Activated CD4-positive, alpha-beta T cell treated with anti-CD3 and anti-CD28 coated beads for 36 hours (primary cell): Measurements from ENCODE around the gene TYMP. TPM values are rescaled to one million over a fixed set of nuclear protein-coding genes. Genes with fewer than 3 reads are reported as not detected.

Experiments used
- ATAC-seq: fragments of 200-7000 bp; cut with Tn5 transposase; one replicate; pipeline ENCODE4 v1.10.0; 2021; ENCODE audit warnings: mild to moderate bottlenecking, moderate library complexity
- CTCF ChIA-PET: fragments of 350-600 bp; sonication (Branson Sonifier 250); formaldehyde crosslinking; loops from one replicate; lab custom pipeline; 2021; ENCODE audit warnings: antibody characterized with exemption; lab: Charles Lee
- POLR2A ChIA-PET: fragments of 350-600 bp; sonication (Branson Sonifier 250); formaldehyde crosslinking; loops from one replicate; lab custom pipeline; 2021; ENCODE audit warnings: antibody characterized with exemption, inconsistent platforms; lab: Charles Lee
- DNase-seq: peaks from one replicate; pipeline ENCODE4 v3.0.0-alpha.2; 2020
- H3K27ac Mint-ChIP-seq: one replicate; pipeline ENCODE4 v1.8.0; 2021; ENCODE audit warnings: mixed read lengths
- H3K27me3 Mint-ChIP-seq: one replicate; pipeline ENCODE4 v1.8.0; 2021; ENCODE audit warnings: mixed read lengths
- H3K36me3 Mint-ChIP-seq: one replicate; pipeline ENCODE4 v1.8.0; 2021; ENCODE audit warnings: low read depth, mixed read lengths
- H3K4me1 Mint-ChIP-seq: one replicate; pipeline ENCODE4 v1.8.0; 2021; ENCODE audit warnings: mixed read lengths
- H3K4me3 Mint-ChIP-seq: one replicate; pipeline ENCODE4 v1.8.0; 2021; ENCODE audit warnings: mild to moderate bottlenecking, moderate library complexity, mixed read lengths
- H3K9me3 Mint-ChIP-seq: one replicate; pipeline ENCODE4 v1.8.0; 2021; ENCODE audit warnings: low read depth, mixed read lengths
- intact Hi-C, 2 experiments: fragments of 100-400 bp; cut with DNase I in 1 of 2; cut with micrococcal nuclease in 1 of 2; formaldehyde crosslinking; loops; one replicate each; pipeline versions ENCODE4 v1.14.2 to v1.15.1; 2022 to 2024; cut with DNase I, micrococcal nuclease
- total RNA-seq, 2 experiments: library from RNA; stranded (reverse); gene quantifications; one replicate each; pipeline ENCODE4 v1.2.3, GENCODE V29; 2021

TYMP gene
- total RNA-seq, 2 experiments from 2014 or later = 26.9 to 44.3 TPM

DNA sequence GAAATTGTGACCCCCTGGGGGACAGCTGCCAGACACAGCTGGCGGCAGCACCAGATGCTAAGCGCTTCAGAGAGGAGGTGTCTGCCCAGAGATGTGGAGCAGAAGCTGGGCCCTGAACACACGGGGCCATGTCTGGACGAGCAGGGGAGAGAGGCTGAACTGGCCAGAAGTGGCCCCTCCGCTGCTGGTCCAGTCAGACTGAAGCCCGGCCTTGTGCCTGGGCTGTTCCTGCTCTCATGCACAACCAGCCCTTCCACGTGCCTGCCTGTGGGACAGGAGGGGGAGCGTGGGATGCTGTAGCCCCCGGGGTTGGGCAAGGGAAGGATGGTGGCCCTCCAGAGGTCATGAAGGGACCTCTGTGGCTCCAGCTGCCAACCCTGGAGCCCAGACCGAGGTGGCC lies 46.7 kb downstream of the TYMP start:
- H3K27ac Mint-ChIP-seq = no peak overlapping the region
- intact Hi-C loops = no loop called here
- ChIA-PET POLR2A (no interaction called here), CTCF (interaction anchor here (1.3 kb wide), 2 partner anchors 13 to 16 kb away, joined by 3 to 5 read pairs; no protein-coding TSS in a partner anchor)
- peaks cover 8% of the 10 kb centered on the region for H3K27me3 Mint-ChIP-seq
- ATAC-seq (no peak), DNase-seq (no peak)
- peak overlapping the region; percentile 43 for H3K4me3 Mint-ChIP-seq
- H3K4me1 Mint-ChIP-seq = no peaks in the 10 kb centered on the region
- H3K9me3 Mint-ChIP-seq = no peaks in the 10 kb centered on the region
- no peaks in the 10 kb centered on the region for H3K36me3 Mint-ChIP-seq

DNA sequence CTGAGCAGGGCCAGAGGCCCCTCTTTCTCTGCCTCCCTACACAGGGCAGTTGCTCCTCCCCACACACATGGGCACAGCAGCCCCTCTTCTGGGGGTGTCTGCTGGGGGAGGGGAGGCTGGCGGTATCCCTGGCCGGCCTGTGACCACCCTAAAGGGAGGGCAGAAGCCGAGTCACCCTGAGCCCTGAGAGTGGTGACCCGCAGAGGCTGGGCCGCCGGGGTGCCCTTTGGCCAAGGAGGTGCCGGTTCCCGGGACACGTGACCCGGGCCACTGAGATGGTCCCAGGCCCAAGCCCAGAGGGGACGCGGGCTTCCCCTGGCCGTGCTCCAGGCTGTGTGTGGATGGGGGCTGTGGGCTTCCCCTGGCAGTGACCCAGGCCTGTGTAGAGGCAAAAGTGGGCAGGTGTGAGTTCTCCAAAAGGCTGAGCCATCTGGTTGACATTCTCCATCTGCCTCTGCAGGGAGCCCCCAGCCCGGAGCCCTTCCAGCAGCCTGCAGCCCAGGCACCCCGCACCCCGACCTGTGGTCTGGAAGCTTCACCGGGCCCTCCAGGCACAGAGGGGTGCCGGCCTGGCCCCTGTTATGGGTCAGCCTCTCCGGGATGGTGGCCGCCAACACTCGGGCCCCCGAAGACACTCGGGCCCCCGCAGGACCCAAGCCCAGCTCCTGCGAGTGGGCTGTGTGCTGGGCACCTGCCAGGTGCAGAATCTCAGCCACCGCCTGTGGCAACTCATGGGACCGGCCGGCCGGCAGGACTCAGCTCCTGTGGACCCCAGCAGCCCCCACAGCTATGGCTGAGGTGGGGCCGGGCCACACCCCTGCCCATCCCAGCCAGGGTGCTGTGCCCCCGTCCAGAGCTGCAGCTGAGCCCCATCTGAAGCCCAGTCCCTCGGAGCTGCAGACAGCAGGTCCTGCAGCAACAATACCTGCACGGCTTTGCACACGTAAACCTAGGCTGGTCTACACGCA lies 47.4 kb downstream of the TYMP start:
- peaks cover 8% of the 10 kb centered on the region for H3K27me3 Mint-ChIP-seq
- ChIA-PET CTCF (interaction anchor here (1.3 kb wide), 2 partner anchors 14 to 17 kb away, joined by 3 to 5 read pairs; no protein-coding TSS in a partner anchor), POLR2A (no interaction called here)
- H3K36me3 Mint-ChIP-seq = no peaks in the 10 kb centered on the region
- DNase-seq (no peak), ATAC-seq (no peak)
- H3K4me1 Mint-ChIP-seq = no peaks in the 10 kb centered on the region
- H3K9me3 Mint-ChIP-seq = no peaks in the 10 kb centered on the region
- no peak overlapping the region for H3K27ac Mint-ChIP-seq
- peak overlapping the region; percentile 74 for H3K4me3 Mint-ChIP-seq
- intact Hi-C loops = no loop called here

DNA sequence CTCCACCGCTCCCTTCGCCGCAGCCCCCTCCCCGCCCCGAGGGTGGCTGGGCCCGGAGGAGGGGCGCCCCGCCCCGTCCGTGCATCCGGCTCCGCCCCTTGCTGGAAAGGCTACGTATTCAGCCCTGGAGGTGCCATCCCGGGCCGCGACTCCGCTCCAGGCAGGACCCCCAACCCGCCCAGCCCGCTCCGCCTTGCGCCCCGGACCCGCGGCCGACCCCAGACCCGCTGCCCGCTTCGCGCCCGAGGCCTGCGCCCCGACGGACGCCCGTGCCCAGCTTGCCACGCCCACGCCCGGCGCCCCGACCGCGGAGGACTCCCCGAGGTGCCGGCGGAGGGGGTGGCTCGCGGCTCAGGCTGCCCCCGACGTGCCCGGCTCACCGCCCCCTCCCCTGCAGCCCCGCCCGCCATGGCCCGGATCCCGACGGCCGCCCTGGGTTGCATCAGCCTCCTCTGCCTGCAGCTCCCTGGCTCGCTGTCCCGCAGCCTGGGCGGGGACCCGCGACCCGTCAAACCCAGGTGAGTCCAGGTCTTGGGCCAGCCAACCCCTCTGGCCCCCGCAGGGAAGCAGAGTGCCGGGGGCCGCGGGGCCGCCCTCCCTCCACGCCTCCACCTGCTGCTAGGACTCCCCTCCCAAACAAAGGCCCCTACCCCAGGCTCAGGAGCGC lies 48.2 kb downstream of the TYMP start, which contains the start of gene ADM2:
Gene ADM2 (plus strand): TSS at position 104 of the 667 bp plus-strand sequence. CDS start 305 bp downstream, at position 409.
- ChIA-PET POLR2A (no interaction called here), CTCF (no interaction called here)
- H3K36me3 Mint-ChIP-seq = no peaks in the 10 kb centered on the region
- H3K27me3 Mint-ChIP-seq = peaks cover 8% of the 10 kb centered on the region
- DNase-seq (peak; percentile 82), ATAC-seq (peak; percentile 87)
- no peaks in the 10 kb centered on the region for H3K9me3 Mint-ChIP-seq
- peak within 1 kb of the TSS; percentile 74 for H3K4me3 Mint-ChIP-seq
- intact Hi-C loops = loop anchor here in 1 of 2 experiments (1.0 to 2.0 kb wide), 3 partner anchors 11 to 231 kb away; partner anchors contain the start of genes HDAC10 and LMF2
- H3K4me1 Mint-ChIP-seq = no peaks in the 10 kb centered on the region
- H3K27ac Mint-ChIP-seq = no peak within 1 kb of the TSS

DNA sequence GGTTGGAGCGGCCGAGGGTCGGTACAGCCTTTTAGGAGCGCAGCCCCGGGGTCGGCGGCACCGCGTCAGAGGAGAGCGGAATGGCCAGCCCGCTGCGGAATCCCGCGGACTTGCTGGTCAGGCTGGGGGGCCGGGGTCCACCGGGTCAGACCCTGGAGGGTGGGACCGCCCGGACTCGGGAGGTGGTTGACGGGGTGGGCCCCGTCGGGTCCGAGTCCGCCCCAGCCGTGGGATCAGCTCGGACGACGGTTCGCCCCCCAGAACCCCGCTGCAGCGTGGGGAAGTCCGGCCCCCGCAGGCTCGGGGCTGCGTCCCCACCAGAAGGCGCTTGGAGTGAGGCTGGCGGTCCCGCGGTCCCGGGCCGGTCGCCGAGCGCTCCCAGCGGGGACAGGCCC lies 48.8 kb downstream of the TYMP start:
- Mint-ChIP-seq H3K36me3 (no peaks in the 10 kb centered on the region), H3K27me3 (peaks cover 8% of the 10 kb centered on the region), H3K4me1 (no peaks in the 10 kb centered on the region), H3K4me3 (peak overlapping the region; percentile 74), H3K9me3 (no peaks in the 10 kb centered on the region), H3K27ac (no peak overlapping the region)
- POLR2A ChIA-PET = no interaction called here
- intact Hi-C loops = loop anchor here in 1 of 2 experiments (1.0 to 2.0 kb wide), 3 partner anchors 11 to 230 kb away; partner anchors contain the start of genes HDAC10 and LMF2
- DNase-seq = no peak
- ATAC-seq = no peak
- CTCF ChIA-PET = interaction anchor here (1.0 to 2.8 kb wide), 2 partner anchors 17 to 140 kb away, joined by 3 to 8 read pairs; no protein-coding TSS in a partner anchor

DNA sequence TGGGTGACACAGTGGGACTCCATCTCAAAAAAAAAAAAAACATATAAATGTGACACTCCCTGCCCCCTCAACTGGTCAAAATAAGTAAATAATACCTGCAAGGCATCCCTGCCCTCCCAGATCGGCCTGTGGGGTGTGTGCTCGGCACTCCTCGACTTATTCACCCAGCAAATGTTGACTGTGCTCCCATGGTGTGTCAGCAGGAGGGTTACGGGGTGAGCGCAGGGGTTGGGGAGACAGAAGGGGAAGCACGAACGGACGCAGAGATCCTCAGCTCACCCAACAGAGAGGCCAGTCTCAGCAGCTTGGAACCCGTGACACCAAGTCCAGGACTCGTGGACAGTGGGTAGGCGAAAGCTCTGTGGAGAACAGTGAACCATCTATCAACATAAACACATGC lies 50.1 kb downstream of the TYMP start:
- ATAC-seq (no peak), DNase-seq (no peak)
- H3K9me3 Mint-ChIP-seq = no peaks in the 10 kb centered on the region
- peak overlapping the region; percentile 64 for H3K4me3 Mint-ChIP-seq
- no peaks in the 10 kb centered on the region for H3K36me3 Mint-ChIP-seq
- ChIA-PET POLR2A (no interaction called here), CTCF (interaction anchor here (1.0 to 2.8 kb wide), 2 partner anchors 18 to 22 kb away, joined by 4 to 8 read pairs; no protein-coding TSS in a partner anchor)
- no peak overlapping the region for H3K27ac Mint-ChIP-seq
- H3K4me1 Mint-ChIP-seq = peaks cover 2% of the 10 kb centered on the region
- H3K27me3 Mint-ChIP-seq = peaks cover 8% of the 10 kb centered on the region
- intact Hi-C loops = loop anchor here in 1 of 2 experiments (2.0 kb wide), 1 partner anchor 229 kb away; the partner anchor contains the start of gene HDAC10

DNA sequence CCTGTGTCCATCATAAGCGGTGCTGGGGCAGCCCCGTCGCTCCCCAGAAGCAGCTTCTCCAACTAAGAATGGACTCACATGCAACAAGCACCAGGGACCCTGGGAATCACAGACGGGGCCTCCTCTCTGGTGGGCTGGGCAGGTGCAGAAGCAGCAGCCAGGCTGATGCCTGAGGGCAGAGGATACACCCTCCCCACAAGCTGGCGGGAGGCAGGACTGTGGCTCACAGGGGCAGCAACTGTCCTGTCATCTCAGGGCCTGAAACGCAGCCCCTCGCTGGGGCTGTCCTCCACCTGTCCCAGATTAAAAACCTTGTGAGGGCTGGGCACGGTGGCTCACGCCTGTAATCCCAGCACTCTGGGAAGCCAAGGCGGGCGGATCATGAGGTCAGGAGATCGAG lies 51.9 kb downstream of the TYMP start:
- no peak for DNase-seq
- CTCF ChIA-PET = no interaction called here
- Mint-ChIP-seq H3K36me3 (peaks cover 2% of the 10 kb centered on the region), H3K27me3 (peaks cover 8% of the 10 kb centered on the region), H3K9me3 (no peaks in the 10 kb centered on the region), H3K27ac (no peak overlapping the region), H3K4me3 (no peak overlapping the region), H3K4me1 (peaks cover 12% of the 10 kb centered on the region)
- ATAC-seq = no peak
- intact Hi-C loops = no loop called here
- POLR2A ChIA-PET = no interaction called here

DNA sequence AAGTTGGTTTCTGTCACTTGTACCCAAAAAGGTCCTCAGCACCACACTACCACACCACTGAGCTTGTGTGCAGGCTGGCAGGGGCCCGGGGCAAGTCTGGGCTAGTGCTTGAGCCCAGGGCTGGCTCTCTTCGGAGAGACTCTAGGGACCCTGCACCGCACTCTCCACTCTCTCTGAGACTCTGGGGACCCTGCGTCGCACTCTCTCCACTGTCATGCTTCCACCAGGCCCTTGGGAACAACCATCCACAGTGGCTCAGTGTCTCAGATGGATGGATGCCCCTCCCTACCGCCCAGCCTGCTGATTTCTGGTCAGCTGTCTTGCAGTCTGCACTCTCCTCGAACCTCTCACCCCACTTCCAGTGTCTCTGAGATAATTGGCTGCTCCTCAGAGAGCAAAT lies 52.9 kb downstream of the TYMP start:
- peaks cover 23% of the 10 kb centered on the region for H3K4me1 Mint-ChIP-seq
- no peaks in the 10 kb centered on the region for H3K9me3 Mint-ChIP-seq
- H3K27me3 Mint-ChIP-seq = peaks cover 8% of the 10 kb centered on the region
- no peak overlapping the region for H3K27ac Mint-ChIP-seq
- POLR2A ChIA-PET = no interaction called here
- no peak overlapping the region for H3K4me3 Mint-ChIP-seq
- ATAC-seq = no peak
- intact Hi-C loops = no loop called here
- DNase-seq = no peak
- CTCF ChIA-PET = no interaction called here
- peaks cover 2% of the 10 kb centered on the region for H3K36me3 Mint-ChIP-seq

Other genes starting within 250 kb of the TYMP start
- 1 to 10 TPM; 5.5 to 6.3 TPM for gene PLXNB2, start 222.4 kb downstream of the TYMP start, total RNA-seq
- 1 to 10 TPM; 2.8 TPM for gene DENND6B, start 203.0 kb downstream of the TYMP start, total RNA-seq
- gene PPP6R2, start 186.7 kb downstream of the TYMP start, total RNA-seq = 10 to 100 TPM; 37.3 to 39.5 TPM
- 10 to 100 TPM; 97.6 TPM for gene SBF1, start 55.0 kb downstream of the TYMP start, total RNA-seq
- gene ADM2, start 48.5 kb downstream of the TYMP start, total RNA-seq = 1 to 10 TPM; 7.5 to 7.9 TPM
- gene MIOX, start 43.2 kb downstream of the TYMP start, total RNA-seq = under 1 TPM; 0.32 to 0.44 TPM
- gene LMF2, start 22.3 kb downstream of the TYMP start, total RNA-seq = 10 to 100 TPM; 46.8 to 49.4 TPM
- gene NCAPH2, start 21.8 kb downstream of the TYMP start, total RNA-seq = 100 to 1,000 TPM; 115 to 123 TPM
- gene SCO2, start 4.4 kb downstream of the TYMP start, total RNA-seq = 1 to 10 TPM; 2.4 to 5.6 TPM
- 1 to 10 TPM; 5.7 to 6.4 TPM for gene KLHDC7B, start 15.9 kb upstream of the TYMP start, total RNA-seq
- gene SYCE3, start 32.9 kb upstream of the TYMP start, total RNA-seq = 1 to 10 TPM; 3.8 TPM
- 10 to 100 TPM; 42.5 to 51.4 TPM for gene CPT1B, start 48.4 kb upstream of the TYMP start, total RNA-seq
- 10 to 100 TPM; 68.2 to 79.7 TPM for gene CHKB, start 52.8 kb upstream of the TYMP start, total RNA-seq
- under 1 TPM; 0.14 TPM for gene MAPK8IP2, start 70.8 kb upstream of the TYMP start, total RNA-seq
- 10 to 100 TPM; 14.9 to 15.4 TPM for gene ARSA, start 98.1 kb upstream of the TYMP start, total RNA-seq
- gene SHANK3, start 142.8 kb upstream of the TYMP start, total RNA-seq = under 1 TPM; 0.14 to 0.16 TPM
- gene ACR, start 208.2 kb upstream of the TYMP start, total RNA-seq = not detected